OCI-LY3 (cell line): Measurements from ENCODE around the gene PRUNE2.

Source experiments
- H2AFZ ChIP-seq: fragments of 200-600, 300-600 bp; shearing (Covaris generic); 2 replicates; pipeline ENCODE4 v1.6.0; 2014; ENCODE audit warnings: antibody characterized with exemption, low read depth, low read length
- H3K27ac ChIP-seq: fragments of 200-600, 300-600 bp; sonication (generic); 2 replicates; pipeline ENCODE4 v1.5.1; 2014; ENCODE audit warnings: mild to moderate bottlenecking, low read length, moderate library complexity, mixed read lengths
- H3K27me3 ChIP-seq: fragments of 200-600, 300-600 bp; sonication (generic); 2 replicates; pipeline ENCODE4 v1.6.1; 2014; ENCODE audit warnings: low read depth, low read length, mixed read lengths
- H3K36me3 ChIP-seq: fragments of 200-600, 300-600 bp; sonication (generic); replicated peaks from 2 replicates; pipeline ENCODE3; 2014; ENCODE audit warnings: low read depth, low read length, mixed read lengths
- H3K4me1 ChIP-seq: fragments of 300-600, 200-600 bp; sonication (generic); 2 replicates; pipeline ENCODE4 v1.6.1; 2014; ENCODE audit warnings: low read length, mixed read lengths
- H3K4me2 ChIP-seq: fragments of 200-600, 300-600 bp; sonication (generic); 2 replicates; pipeline ENCODE4 v1.6.1; 2014; ENCODE audit warnings: low read length, mixed read lengths
- H3K4me3 ChIP-seq: fragments of 300-600, 200-600 bp; sonication (generic); 2 replicates; pipeline ENCODE4 v1.5.1; 2014; ENCODE audit warnings: antibody characterized with exemption, mild to moderate bottlenecking, low read length, moderate library complexity
- H3K79me2 ChIP-seq: fragments of 300-600, 200-600 bp; shearing (Covaris generic); 2 replicates; pipeline ENCODE4 v1.6.1; 2014; ENCODE audit warnings: mild to moderate bottlenecking, low read length, mixed read lengths
- H3K9ac ChIP-seq: fragments of 300-600, 200-600 bp; shearing (Covaris generic); 2 replicates; pipeline ENCODE4 v1.6.0; 2014; ENCODE audit warnings: mild to moderate bottlenecking, low read length, moderate library complexity
- H3K9me3 ChIP-seq: fragments of 200-600, 300-600 bp; shearing (Covaris generic); 2 replicates; pipeline ENCODE4 v1.6.1; 2014; ENCODE audit warnings: low read length, mixed read lengths; ENCODE audit not compliant: insufficient read depth
- H4K20me1 ChIP-seq: fragments of 200-600, 300-600 bp; sonication (generic); 2 replicates; pipeline ENCODE4 v1.6.1; 2016; ENCODE audit warnings: low read length, mixed read lengths; ENCODE audit not compliant: insufficient read depth
- EZH2phosphoT487 ChIP-seq: fragments of 200-600 bp; shearing (Covaris generic); IDR thresholded peaks from 2 replicates; pipeline ENCODE4 v1.6.1; 2018; ENCODE audit warnings: antibody characterized with exemption, mixed run types, low read depth
- TF ChIP-seq, protein P1 (sequence below): fragments of 200-600, 300-600 bp; sonication (generic); IDR thresholded peaks from 2 replicates; pipeline ENCODE4 v1.5.1; 2014; ENCODE audit warnings: antibody characterized with exemption, low read length, low read depth

Gene PRUNE2

DNA sequence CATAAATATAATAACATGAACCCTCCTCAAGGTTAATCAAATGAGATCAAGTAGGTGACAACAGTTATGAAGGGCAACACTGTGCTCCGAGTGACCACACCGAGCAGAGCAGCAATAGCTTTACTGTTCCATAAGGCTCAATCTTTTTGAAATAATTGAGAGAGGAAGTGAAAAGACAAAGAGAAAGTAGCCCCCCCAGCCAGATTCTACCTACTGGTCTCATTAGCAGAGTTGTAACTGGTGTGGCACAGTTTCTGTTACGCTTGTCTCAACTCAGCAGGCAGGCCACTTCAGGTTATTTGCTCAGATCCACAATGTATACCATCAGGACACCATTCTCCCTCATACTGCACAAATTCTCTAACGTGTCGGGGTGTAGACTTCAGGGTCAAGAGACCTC, 14.0 kb downstream of the PRUNE2 start:
- Histone ChIP-seq H3K4me2 (peak overlapping the region; percentile 85), H3K36me3 (no peaks in the 10 kb centered on the region), H2AFZ (peak overlapping the region; percentile 33), H3K4me3 (peak overlapping the region; percentile 64), H3K27me3 (no peaks in the 10 kb centered on the region), H4K20me1 (no peaks in the 10 kb centered on the region), H3K9ac (peak overlapping the region; percentile 60), H3K9me3 (no peaks in the 10 kb centered on the region), H3K79me2 (no peaks in the 10 kb centered on the region), H3K4me1 (peaks cover 72% of the 10 kb centered on the region), H3K27ac (peak overlapping the region; percentile 71)
- no peak for TF ChIP-seq EZH2phosphoT487
- TF ChIP-seq, protein P1, sequence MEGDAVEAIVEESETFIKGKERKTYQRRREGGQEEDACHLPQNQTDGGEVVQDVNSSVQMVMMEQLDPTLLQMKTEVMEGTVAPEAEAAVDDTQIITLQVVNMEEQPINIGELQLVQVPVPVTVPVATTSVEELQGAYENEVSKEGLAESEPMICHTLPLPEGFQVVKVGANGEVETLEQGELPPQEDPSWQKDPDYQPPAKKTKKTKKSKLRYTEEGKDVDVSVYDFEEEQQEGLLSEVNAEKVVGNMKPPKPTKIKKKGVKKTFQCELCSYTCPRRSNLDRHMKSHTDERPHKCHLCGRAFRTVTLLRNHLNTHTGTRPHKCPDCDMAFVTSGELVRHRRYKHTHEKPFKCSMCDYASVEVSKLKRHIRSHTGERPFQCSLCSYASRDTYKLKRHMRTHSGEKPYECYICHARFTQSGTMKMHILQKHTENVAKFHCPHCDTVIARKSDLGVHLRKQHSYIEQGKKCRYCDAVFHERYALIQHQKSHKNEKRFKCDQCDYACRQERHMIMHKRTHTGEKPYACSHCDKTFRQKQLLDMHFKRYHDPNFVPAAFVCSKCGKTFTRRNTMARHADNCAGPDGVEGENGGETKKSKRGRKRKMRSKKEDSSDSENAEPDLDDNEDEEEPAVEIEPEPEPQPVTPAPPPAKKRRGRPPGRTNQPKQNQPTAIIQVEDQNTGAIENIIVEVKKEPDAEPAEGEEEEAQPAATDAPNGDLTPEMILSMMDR, result no peak

DNA sequence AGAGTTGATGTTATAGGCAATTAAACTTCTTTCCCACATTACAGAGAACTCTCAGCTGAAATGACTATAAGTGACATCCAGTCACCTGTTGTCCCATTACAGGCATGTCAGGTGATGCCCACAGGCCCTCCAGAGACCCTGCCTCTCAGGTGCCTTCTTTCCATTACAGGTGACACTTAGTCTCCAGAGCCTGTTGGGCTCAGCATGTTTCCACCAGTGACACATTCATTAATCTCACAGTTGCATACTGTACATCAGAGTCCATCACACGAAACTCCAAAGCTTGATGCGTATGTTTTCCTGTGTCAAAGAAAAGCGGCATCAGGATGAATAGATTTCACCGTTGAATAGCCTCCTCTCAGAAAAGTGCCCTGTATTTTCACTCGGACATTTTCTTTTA, 14.6 kb downstream of the PRUNE2 start:
- no peaks in the 10 kb centered on the region for H3K36me3 ChIP-seq
- peak overlapping the region; percentile 85 for H3K4me2 ChIP-seq
- peak overlapping the region; percentile 64 for H3K4me3 ChIP-seq
- H3K4me1 ChIP-seq, result peaks cover 74% of the 10 kb centered on the region
- no peaks in the 10 kb centered on the region for H3K9me3 ChIP-seq
- peak overlapping the region; percentile 71 for H3K27ac ChIP-seq
- no peak overlapping the region for H2AFZ ChIP-seq
- H3K27me3 ChIP-seq, result no peaks in the 10 kb centered on the region
- TF ChIP-seq, protein P1, result no peak
- TF ChIP-seq EZH2phosphoT487, result no peak
- H4K20me1 ChIP-seq, result no peaks in the 10 kb centered on the region
- peak overlapping the region; percentile 60 for H3K9ac ChIP-seq
- no peaks in the 10 kb centered on the region for H3K79me2 ChIP-seq

DNA sequence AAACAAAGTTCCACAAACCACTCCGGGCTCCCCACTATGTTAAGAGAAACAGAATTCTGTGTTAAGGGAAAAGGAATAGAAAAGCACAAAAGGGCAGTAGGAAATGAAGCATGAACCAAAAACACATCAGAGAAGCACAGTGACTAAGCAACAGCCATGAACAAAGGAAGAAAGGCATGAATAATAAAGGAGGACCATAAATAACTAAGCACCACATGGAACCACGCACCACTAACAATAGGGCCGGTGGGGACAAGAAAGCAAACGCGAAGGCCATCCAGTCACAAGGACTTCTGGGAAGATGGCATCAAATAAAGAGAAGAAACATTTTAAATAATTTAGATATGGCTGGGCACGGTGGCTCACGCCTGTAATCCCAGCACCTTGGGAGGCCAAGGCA, 18.0 kb downstream of the PRUNE2 start:
- peak overlapping the region; percentile 67 for H3K4me3 ChIP-seq
- H3K9me3 ChIP-seq, result no peaks in the 10 kb centered on the region
- H4K20me1 ChIP-seq, result no peaks in the 10 kb centered on the region
- H3K4me1 ChIP-seq, result peaks cover 59% of the 10 kb centered on the region
- peak overlapping the region; percentile 81 for H3K4me2 ChIP-seq
- H3K36me3 ChIP-seq, result no peaks in the 10 kb centered on the region
- no peaks in the 10 kb centered on the region for H3K27me3 ChIP-seq
- peak overlapping the region; percentile 51 for H3K9ac ChIP-seq
- no peaks in the 10 kb centered on the region for H3K79me2 ChIP-seq
- peak overlapping the region; percentile 50 for H3K27ac ChIP-seq
- peak overlapping the region; percentile 71 for H2AFZ ChIP-seq
- TF ChIP-seq, protein P1, result no peak
- TF ChIP-seq EZH2phosphoT487, result no peak

DNA sequence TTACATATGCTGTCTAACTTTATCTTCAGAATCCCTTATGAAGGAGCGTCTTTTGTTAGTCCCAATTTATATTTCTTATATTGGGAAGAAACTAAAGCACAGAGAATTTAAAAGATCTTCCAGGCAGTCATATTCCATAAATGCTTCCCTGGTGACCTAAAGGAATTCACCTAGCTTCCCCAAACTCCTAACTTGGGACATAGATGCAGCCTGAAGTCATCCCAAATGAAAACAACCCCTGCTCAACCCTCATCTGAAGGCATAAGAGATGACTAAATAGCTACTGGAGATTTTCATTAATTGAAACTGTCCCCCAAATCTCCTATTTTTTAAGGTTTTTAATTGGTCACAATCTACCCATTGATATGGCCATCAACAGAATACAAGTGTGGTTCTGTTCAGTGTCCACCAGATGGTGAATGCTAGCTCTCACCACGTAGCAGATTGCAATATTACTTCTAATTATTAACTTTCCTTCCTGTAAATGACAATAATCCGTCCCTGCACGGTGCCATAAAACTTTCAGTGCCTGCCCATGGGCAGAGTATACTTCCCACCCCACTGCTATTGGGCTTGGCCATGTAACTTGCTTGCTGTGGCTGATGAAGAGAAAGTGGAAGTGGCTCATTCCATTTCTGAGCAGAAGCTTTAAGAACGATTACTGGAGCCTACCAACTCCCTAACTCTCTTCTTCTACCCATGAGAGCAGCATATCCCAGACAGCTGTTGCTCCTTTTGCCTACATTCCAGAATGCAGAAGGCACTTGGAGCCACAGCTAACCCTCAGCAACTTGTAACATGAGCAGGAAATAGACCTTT, 18.7 kb downstream of the PRUNE2 start:
- Histone ChIP-seq H4K20me1 (no peaks in the 10 kb centered on the region), H3K4me2 (peak overlapping the region; percentile 81), H3K79me2 (no peaks in the 10 kb centered on the region), H3K4me1 (peaks cover 59% of the 10 kb centered on the region), H3K27me3 (no peaks in the 10 kb centered on the region), H3K9ac (peak overlapping the region; percentile 51), H3K4me3 (peak overlapping the region; percentile 67), H3K9me3 (no peaks in the 10 kb centered on the region), H2AFZ (peak overlapping the region; percentile 71), H3K27ac (peak overlapping the region; percentile 50), H3K36me3 (no peaks in the 10 kb centered on the region)
- TF ChIP-seq, protein P1, result peak; percentile 47
- no peak for TF ChIP-seq EZH2phosphoT487
